Neural progenitor cell (in vitro differentiated cells): ENCODE data around the gene RPL18.

Experiments
- CTCF ChIP-seq: fragments of 200-600 bp; sonication (generic); IDR thresholded peaks from 2 replicates; pipeline ENCODE4 v1.5.1; 2017; ENCODE audit warnings: antibody characterized with exemption, mild to moderate bottlenecking
- EZH2 ChIP-seq: fragments of 200-600 bp; sonication (generic); IDR thresholded peaks from 2 replicates; pipeline ENCODE4 v1.6.1; 2017; ENCODE audit warnings: antibody characterized with exemption, mild to moderate bottlenecking, moderate library complexity
- EZH2phosphoT487 ChIP-seq: fragments of 200-600 bp; sonication (generic); IDR thresholded peaks from 2 replicates; pipeline ENCODE4 v1.6.1; 2017; ENCODE audit warnings: antibody characterized with exemption

- TF ChIP-seq CTCF: no peak
- TF ChIP-seq EZH2: no peak
- no peak for TF ChIP-seq EZH2phosphoT487
These were observed 6.1 kb upstream of the RPL18 start for GRCh38 chr19:48624791-48625723.
